Gastroesophageal sphincter (tissue), 3 donors: ENCODE measurements around the gene HTR1B.

ENCODE experiments used
- POLR2A ChIP-seq, 2 donors: fragments of 450-650 bp; IDR thresholded peaks; one replicate each; pipeline ENCODE4 v1.6.1; 2017; ENCODE audit warnings: antibody characterized with exemption in 2 of 2, mild to moderate bottlenecking in 2 of 2, moderate library complexity in 1 of 2
- POLR2AphosphoS5 ChIP-seq: sonication (generic); formaldehyde crosslinking; IDR thresholded peaks from one replicate; pipeline ENCODE4 v1.6.1; 2017; ENCODE audit warnings: antibody characterized with exemption
- TF ChIP-seq, protein P1 (sequence below), 4 experiments: fragments of 200-600 bp in 2 of 4; fragments of 450-650 bp in 2 of 4; sonication (generic) in 1 of 4; IDR thresholded peaks; one replicate each; pipeline ENCODE4 v1.5.1; 2017 to 2019; ENCODE audit warnings: antibody characterized with exemption in 4 of 4, mild to moderate bottlenecking in 2 of 4, moderate library complexity in 2 of 4

DNA sequence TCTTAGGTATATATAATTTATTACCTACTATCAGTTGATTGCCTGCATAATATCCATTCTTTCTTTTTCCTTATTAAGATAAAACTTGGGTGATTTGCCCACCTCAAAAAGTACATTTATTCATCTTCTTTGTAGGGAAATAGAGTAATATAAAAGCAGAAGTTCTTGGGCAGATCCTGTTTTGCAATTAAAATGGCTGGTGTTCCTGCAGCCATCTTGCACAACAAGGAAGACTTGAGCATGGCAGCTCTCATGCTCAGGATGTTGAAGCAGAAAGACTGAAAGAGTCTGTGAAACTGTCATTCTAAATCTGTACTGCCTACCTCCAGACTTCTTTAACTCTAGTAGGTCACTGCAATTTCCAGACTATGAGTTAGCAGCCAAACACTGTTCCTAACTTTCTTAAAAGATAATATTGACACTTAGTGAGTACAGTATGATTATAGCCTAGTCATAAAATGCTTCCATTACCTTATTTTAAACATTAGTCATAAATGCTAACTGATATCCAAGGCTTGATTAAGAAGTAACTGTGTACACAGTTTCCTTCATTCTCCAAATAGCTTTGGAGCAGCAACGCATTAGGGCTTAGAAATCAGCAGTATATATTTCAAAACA lies 24.6 kb upstream of the HTR1B start:
- TF ChIP-seq, protein P1, sequence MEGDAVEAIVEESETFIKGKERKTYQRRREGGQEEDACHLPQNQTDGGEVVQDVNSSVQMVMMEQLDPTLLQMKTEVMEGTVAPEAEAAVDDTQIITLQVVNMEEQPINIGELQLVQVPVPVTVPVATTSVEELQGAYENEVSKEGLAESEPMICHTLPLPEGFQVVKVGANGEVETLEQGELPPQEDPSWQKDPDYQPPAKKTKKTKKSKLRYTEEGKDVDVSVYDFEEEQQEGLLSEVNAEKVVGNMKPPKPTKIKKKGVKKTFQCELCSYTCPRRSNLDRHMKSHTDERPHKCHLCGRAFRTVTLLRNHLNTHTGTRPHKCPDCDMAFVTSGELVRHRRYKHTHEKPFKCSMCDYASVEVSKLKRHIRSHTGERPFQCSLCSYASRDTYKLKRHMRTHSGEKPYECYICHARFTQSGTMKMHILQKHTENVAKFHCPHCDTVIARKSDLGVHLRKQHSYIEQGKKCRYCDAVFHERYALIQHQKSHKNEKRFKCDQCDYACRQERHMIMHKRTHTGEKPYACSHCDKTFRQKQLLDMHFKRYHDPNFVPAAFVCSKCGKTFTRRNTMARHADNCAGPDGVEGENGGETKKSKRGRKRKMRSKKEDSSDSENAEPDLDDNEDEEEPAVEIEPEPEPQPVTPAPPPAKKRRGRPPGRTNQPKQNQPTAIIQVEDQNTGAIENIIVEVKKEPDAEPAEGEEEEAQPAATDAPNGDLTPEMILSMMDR (IDR thresholded peaks at IDR 0.05) = no peak
- TF ChIP-seq POLR2AphosphoS5 (no peak), POLR2A (IDR thresholded peaks at IDR 0.05) (no peak)
